ENCODE measurements around the gene TMEM221.
A peak's percentile ranks its signal among the peaks of the same experiment; 100 is the strongest.

Gene TMEM221

DNA sequence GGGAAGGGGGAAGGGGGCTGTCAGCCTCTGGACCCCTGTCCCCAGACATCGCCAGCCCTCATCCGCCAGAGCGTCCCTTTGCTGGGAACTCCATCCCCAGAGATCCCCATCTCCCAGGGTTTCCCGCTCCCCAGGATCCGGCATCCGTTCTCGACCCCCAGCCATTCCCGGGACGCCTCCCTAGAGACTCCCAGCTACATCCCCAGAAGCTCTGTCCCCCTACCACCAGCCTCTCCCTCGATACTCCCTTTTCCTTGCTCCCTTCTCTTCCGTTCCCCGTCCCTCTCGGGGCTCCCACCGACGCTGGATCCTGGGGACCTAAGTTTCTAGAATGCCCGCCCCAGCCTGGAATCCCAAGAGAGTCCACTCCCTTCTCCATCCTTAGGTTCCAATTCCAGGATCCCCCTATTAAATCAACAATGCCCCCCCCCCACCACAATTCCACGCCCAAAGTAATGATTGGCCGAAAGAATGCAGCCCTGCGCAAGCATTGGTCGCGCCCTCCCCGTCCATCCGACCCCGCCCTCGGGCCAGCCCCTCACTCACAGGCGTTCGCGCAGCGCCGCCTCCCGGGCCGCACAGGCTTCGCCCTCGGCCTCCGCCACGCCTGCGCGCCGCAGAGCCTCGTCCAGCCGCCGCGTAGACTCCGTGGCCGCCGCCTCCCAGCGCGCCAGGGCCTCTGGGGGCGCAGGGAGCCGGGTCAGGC is 57.6 kb downstream of the TMEM221 start (continued):
- TF ChIP-seq, protein P1, sequence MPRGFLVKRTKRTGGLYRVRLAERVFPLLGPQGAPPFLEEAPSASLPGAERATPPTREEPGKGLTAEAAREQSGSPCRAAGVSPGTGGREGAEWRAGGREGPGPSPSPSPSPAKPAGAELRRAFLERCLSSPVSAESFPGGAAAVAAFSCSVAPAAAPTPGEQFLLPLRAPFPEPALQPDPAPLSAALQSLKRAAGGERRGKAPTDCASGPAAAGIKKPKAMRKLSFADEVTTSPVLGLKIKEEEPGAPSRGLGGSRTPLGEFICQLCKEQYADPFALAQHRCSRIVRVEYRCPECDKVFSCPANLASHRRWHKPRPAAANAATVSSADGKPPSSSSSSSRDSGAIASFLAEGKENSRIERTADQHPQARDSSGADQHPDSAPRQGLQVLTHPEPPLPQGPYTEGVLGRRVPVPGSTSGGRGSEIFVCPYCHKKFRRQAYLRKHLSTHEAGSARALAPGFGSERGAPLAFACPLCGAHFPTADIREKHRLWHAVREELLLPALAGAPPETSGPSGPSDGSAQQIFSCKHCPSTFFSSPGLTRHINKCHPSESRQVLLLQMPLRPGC (tag by site-specific recombination; IDR thresholded peaks at IDR 0.05) = no peak
- TF ChIP-seq ZNF175 (tag by site-specific recombination; IDR thresholded peaks at IDR 0.05) (no peak), KLF9 (tag by site-specific recombination; IDR thresholded peaks at IDR 0.05; ENCODE audit: low read depth) (peak; percentile 76), SP7 (tag by site-specific recombination; IDR thresholded peaks at IDR 0.05) (0 out of 2 replicates have a peak, but pooled peaks have one; percentile 28), IKZF3 (tag by site-specific recombination; IDR thresholded peaks at IDR 0.05) (peak; percentile 88), ZNF112 (tag by site-specific recombination; IDR thresholded peaks at IDR 0.05) (no peak), ZNF248 (tag by site-specific recombination; IDR thresholded peaks at IDR 0.05) (no peak), ZNF311 (tag by site-specific recombination; IDR thresholded peaks at IDR 0.05; ENCODE audit: borderline replicate concordance) (no peak), BCL11A (tag by site-specific recombination; IDR thresholded peaks at IDR 0.05; ENCODE audit: low read depth) (0 out of 2 replicates have a peak, but pooled peaks have one; percentile 35), ZBTB20 (tag by site-specific recombination; IDR thresholded peaks at IDR 0.05) (peak; percentile 26; the same call in 1 of the 2 replicates), ZNF776 (tag by site-specific recombination; IDR thresholded peaks at IDR 0.05; ENCODE audit: borderline replicate concordance) (no peak), ZNF174 (tag by site-specific recombination; IDR thresholded peaks at IDR 0.05) (no peak), ZNF521 (tag by site-specific recombination; IDR thresholded peaks at IDR 0.05) (no peak), ZNF133 (tag by site-specific recombination; IDR thresholded peaks at IDR 0.05) (no peak), KLF7 (tag by site-specific recombination; IDR thresholded peaks at IDR 0.05; ENCODE audit: borderline replicate concordance) (peak; percentile 66; the same call in 1 of the 2 replicates), ZNF549 (tag by site-specific recombination; IDR thresholded peaks at IDR 0.05) (no peak), ZNF629 (tag by site-specific recombination; IDR thresholded peaks at IDR 0.05) (0 out of 2 replicates have a peak, but pooled peaks have one; percentile 39), ZNF654 (tag by site-specific recombination; IDR thresholded peaks at IDR 0.05; ENCODE audit: low read depth) (no peak; the same call in 1 of the 2 replicates)
- TF ChIP-seq, protein P2, sequence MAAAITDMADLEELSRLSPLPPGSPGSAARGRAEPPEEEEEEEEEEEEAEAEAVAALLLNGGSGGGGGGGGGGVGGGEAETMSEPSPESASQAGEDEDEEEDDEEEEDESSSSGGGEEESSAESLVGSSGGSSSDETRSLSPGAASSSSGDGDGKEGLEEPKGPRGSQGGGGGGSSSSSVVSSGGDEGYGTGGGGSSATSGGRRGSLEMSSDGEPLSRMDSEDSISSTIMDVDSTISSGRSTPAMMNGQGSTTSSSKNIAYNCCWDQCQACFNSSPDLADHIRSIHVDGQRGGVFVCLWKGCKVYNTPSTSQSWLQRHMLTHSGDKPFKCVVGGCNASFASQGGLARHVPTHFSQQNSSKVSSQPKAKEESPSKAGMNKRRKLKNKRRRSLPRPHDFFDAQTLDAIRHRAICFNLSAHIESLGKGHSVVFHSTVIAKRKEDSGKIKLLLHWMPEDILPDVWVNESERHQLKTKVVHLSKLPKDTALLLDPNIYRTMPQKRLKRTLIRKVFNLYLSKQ (tag by site-specific recombination; IDR thresholded peaks at IDR 0.05; ENCODE audit: borderline replicate concordance) = no peak
- TF ChIP-seq, protein P3, sequence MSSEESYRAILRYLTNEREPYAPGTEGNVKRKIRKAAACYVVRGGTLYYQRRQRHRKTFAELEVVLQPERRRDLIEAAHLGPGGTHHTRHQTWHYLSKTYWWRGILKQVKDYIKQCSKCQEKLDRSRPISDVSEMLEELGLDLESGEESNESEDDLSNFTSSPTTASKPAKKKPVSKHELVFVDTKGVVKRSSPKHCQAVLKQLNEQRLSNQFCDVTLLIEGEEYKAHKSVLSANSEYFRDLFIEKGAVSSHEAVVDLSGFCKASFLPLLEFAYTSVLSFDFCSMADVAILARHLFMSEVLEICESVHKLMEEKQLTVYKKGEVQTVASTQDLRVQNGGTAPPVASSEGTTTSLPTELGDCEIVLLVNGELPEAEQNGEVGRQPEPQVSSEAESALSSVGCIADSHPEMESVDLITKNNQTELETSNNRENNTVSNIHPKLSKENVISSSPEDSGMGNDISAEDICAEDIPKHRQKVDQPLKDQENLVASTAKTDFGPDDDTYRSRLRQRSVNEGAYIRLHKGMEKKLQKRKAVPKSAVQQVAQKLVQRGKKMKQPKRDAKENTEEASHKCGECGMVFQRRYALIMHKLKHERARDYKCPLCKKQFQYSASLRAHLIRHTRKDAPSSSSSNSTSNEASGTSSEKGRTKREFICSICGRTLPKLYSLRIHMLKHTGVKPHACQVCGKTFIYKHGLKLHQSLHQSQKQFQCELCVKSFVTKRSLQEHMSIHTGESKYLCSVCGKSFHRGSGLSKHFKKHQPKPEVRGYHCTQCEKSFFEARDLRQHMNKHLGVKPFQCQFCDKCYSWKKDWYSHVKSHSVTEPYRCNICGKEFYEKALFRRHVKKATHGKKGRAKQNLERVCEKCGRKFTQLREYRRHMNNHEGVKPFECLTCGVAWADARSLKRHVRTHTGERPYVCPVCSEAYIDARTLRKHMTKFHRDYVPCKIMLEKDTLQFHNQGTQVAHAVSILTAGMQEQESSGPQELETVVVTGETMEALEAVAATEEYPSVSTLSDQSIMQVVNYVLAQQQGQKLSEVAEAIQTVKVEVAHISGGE (tag by site-specific recombination; conservative IDR thresholded peaks at IDR 0.05; ENCODE audit: low read depth) = 0 out of 2 replicates have a peak, but pooled peaks have one; percentile 26
- TF ChIP-seq, protein P4, sequence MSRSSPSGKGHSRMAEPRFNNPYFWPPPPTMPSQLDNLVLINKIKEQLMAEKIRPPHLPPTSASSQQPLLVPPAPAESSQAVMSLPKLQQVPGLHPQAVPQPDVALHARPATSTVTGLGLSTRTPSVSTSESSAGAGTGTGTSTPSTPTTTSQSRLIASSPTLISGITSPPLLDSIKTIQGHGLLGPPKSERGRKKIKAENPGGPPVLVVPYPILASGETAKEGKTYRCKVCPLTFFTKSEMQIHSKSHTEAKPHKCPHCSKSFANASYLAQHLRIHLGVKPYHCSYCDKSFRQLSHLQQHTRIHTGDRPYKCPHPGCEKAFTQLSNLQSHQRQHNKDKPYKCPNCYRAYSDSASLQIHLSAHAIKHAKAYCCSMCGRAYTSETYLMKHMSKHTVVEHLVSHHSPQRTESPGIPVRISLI (tag by site-specific recombination; IDR thresholded peaks at IDR 0.05) = no peak
- TF ChIP-seq, protein P5, sequence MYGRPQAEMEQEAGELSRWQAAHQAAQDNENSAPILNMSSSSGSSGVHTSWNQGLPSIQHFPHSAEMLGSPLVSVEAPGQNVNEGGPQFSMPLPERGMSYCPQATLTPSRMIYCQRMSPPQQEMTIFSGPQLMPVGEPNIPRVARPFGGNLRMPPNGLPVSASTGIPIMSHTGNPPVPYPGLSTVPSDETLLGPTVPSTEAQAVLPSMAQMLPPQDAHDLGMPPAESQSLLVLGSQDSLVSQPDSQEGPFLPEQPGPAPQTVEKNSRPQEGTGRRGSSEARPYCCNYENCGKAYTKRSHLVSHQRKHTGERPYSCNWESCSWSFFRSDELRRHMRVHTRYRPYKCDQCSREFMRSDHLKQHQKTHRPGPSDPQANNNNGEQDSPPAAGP (tag by site-specific recombination; IDR thresholded peaks at IDR 0.05) = peak; percentile 81
- TF ChIP-seq, protein P6, sequence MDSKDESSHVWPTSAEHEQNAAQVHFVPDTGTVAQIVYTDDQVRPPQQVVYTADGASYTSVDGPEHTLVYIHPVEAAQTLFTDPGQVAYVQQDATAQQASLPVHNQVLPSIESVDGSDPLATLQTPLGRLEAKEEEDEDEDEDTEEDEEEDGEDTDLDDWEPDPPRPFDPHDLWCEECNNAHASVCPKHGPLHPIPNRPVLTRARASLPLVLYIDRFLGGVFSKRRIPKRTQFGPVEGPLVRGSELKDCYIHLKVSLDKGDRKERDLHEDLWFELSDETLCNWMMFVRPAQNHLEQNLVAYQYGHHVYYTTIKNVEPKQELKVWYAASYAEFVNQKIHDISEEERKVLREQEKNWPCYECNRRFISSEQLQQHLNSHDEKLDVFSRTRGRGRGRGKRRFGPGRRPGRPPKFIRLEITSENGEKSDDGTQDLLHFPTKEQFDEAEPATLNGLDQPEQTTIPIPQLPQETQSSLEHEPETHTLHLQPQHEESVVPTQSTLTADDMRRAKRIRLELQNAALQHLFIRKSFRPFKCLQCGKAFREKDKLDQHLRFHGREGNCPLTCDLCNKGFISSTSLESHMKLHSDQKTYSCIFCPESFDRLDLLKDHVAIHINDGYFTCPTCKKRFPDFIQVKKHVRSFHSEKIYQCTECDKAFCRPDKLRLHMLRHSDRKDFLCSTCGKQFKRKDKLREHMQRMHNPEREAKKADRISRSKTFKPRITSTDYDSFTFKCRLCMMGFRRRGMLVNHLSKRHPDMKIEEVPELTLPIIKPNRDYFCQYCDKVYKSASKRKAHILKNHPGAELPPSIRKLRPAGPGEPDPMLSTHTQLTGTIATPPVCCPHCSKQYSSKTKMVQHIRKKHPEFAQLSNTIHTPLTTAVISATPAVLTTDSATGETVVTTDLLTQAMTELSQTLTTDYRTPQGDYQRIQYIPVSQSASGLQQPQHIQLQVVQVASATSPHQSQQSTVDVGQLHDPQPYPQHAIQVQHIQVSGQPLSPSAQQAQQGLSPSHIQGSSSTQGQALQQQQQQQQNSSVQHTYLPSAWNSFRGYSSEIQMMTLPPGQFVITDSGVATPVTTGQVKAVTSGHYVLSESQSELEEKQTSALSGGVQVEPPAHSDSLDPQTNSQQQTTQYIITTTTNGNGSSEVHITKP (tag by site-specific recombination; IDR thresholded peaks at IDR 0.05) = peak; percentile 86

All from HEK293 (cell line).